HepG2 (cell line): ENCODE measurements around the gene TMEM269. TPM values are rescaled to one million over a fixed set of nuclear protein-coding genes. Genes with fewer than 3 reads are reported as not detected.

Source experiments
- CENPX ChIP-seq: sonication (generic); formaldehyde crosslinking; IDR thresholded peaks from 2 replicates; pipeline ENCODE4 v1.9.0; 2021; ENCODE audit warnings: mild to moderate bottlenecking, missing genetic modification reagents, moderate library complexity
- ELK4 ChIP-seq: sonication (generic); formaldehyde crosslinking; IDR thresholded peaks from 2 replicates; pipeline ENCODE4 v1.9.0; 2021; ENCODE audit warnings: missing genetic modification reagents, borderline replicate concordance
- GATAD1 ChIP-seq: IDR thresholded peaks from 2 replicates; pipeline ENCODE4 v1.6.1; 2016; ENCODE audit warnings: missing genetic modification reagents, missing compliant biosample characterization
- JDP2 ChIP-seq: sonication (generic); formaldehyde crosslinking; IDR thresholded peaks from 2 replicates; pipeline ENCODE4 v1.8.1; 2022; ENCODE audit warnings: missing genetic modification reagents, borderline replicate concordance
- KDM1A ChIP-seq: IDR thresholded peaks from 2 replicates; pipeline ENCODE4 v1.6.1; 2016; ENCODE audit warnings: missing compliant biosample characterization
- KDM2A ChIP-seq: sonication (generic); formaldehyde crosslinking; IDR thresholded peaks from 2 replicates; pipeline ENCODE4 v1.4.0; 2020; ENCODE audit warnings: low read depth, missing genetic modification reagents, borderline replicate concordance
- KDM4B ChIP-seq: sonication (generic); formaldehyde crosslinking; IDR thresholded peaks from 2 replicates; pipeline ENCODE4 v1.4.0; 2020; ENCODE audit warnings: missing genetic modification reagents
- NFYB ChIP-seq: sonication (generic); formaldehyde crosslinking; IDR thresholded peaks from 2 replicates; pipeline ENCODE4 v1.4.0; 2020; ENCODE audit warnings: missing genetic modification reagents
- NFYC ChIP-seq: IDR thresholded peaks from 2 replicates; pipeline ENCODE4 v1.6.1; 2016; ENCODE audit warnings: missing genetic modification reagents, missing compliant biosample characterization
- PAWR ChIP-seq: sonication (generic); formaldehyde crosslinking; IDR thresholded peaks from 2 replicates; pipeline ENCODE4 v1.4.0; 2020; ENCODE audit warnings: missing genetic modification reagents, mild to moderate bottlenecking, borderline replicate concordance
- SKI ChIP-seq: fragments of 450-650 bp; IDR thresholded peaks from one replicate; pipeline ENCODE4 v1.6.1; 2018; ENCODE audit warnings: mild to moderate bottlenecking; ENCODE audit not compliant: partially characterized antibody
- ZBTB3 ChIP-seq: sonication (generic); formaldehyde crosslinking; IDR thresholded peaks from 2 replicates; pipeline ENCODE4 v1.4.0; 2020; ENCODE audit warnings: low read depth, mild to moderate bottlenecking, moderate library complexity, missing genetic modification reagents, borderline replicate concordance
- ZIK1 ChIP-seq: sonication (generic); formaldehyde crosslinking; IDR thresholded peaks from 2 replicates; pipeline ENCODE4 v1.5.0; 2020; ENCODE audit warnings: mild to moderate bottlenecking, low read depth, missing genetic modification reagents, borderline replicate concordance
- ZNF235 ChIP-seq: sonication (generic); formaldehyde crosslinking; IDR thresholded peaks from 2 replicates; pipeline ENCODE4 v1.8.1; 2023; ENCODE audit warnings: mild to moderate bottlenecking, missing genetic modification reagents, borderline replicate concordance
- ZNF335 ChIP-seq: sonication (generic); formaldehyde crosslinking; IDR thresholded peaks from 2 replicates; pipeline ENCODE4 v1.4.0; 2020; ENCODE audit warnings: missing genetic modification reagents
- ZNF552 ChIP-seq: sonication (generic); formaldehyde crosslinking; IDR thresholded peaks from 2 replicates; pipeline ENCODE4 v1.9.0; 2022; ENCODE audit warnings: missing genetic modification reagents, mild to moderate bottlenecking, borderline replicate concordance
- ZNF770 ChIP-seq: sonication (generic); formaldehyde crosslinking; IDR thresholded peaks from 2 replicates; pipeline ENCODE4 v1.5.0; 2020; ENCODE audit warnings: mild to moderate bottlenecking, missing genetic modification reagents
- polyA plus RNA-seq, 8 experiments: library from polyadenylated mRNA; depleted of rRNA in 3 of 8; stranded (reverse) in 7 of 8; unstranded in 1 of 8; fragments of >200 nt; fragmentation: Illumina TruSeq in 4 of 8; extraction: Trizol in 4 of 8; gene quantifications; 2 replicates each; pipeline versions ENCODE4 v1.2.1 to v1.2.3, GENCODE V29; 2011 to 2016; ENCODE audit warnings: low read depth in 4 of 8, missing spikeins in 1 of 8, mixed read lengths in 1 of 8; ENCODE audit not compliant: insufficient read depth in 1 of 8
- total RNA-seq, 5 experiments: library from RNA; depleted of rRNA; stranded (reverse); fragments of >200 nt; fragmentation: Illumina TruSeq; extraction: Trizol; gene quantifications; 2 replicates each; pipeline ENCODE4 v1.2.3, GENCODE V29; 2016; ENCODE audit warnings: low read depth in 1 of 5
- TF ChIP-seq, protein P1 (sequence below): sonication (generic); formaldehyde crosslinking; IDR thresholded peaks from 2 replicates; pipeline ENCODE4 v1.4.0; 2020; ENCODE audit warnings: missing genetic modification reagents
- TF ChIP-seq, protein P2 (sequence below): IDR thresholded peaks from 2 replicates; pipeline ENCODE4 v1.6.1; 2016; ENCODE audit warnings: low read depth, missing genetic modification reagents, missing compliant biosample characterization

Gene TMEM269
- total and polyA plus RNA-seq, 2 of the 13 experiments (the other 11 are each of a cell fraction or from before 2014, with no cell fraction given) = 0.15 to 0.21 TPM

- no peak for TF ChIP-seq ZBTB3 (CRISPR knock-in tag)
- peak; percentile 76 for TF ChIP-seq GATAD1 (CRISPR knock-in tag)
- TF ChIP-seq ZNF235 = no peak; the same call in 1 of the 2 replicates
- TF ChIP-seq PAWR (CRISPR knock-in tag) = peak; percentile 82; the same call in 1 of the 2 replicates
- TF ChIP-seq KDM4B (CRISPR knock-in tag) = peak; percentile 30
- peak; percentile 84 for TF ChIP-seq KDM2A (CRISPR knock-in tag)
- TF ChIP-seq KDM1A (CRISPR knock-in tag) = no peak
- TF ChIP-seq, protein P1, sequence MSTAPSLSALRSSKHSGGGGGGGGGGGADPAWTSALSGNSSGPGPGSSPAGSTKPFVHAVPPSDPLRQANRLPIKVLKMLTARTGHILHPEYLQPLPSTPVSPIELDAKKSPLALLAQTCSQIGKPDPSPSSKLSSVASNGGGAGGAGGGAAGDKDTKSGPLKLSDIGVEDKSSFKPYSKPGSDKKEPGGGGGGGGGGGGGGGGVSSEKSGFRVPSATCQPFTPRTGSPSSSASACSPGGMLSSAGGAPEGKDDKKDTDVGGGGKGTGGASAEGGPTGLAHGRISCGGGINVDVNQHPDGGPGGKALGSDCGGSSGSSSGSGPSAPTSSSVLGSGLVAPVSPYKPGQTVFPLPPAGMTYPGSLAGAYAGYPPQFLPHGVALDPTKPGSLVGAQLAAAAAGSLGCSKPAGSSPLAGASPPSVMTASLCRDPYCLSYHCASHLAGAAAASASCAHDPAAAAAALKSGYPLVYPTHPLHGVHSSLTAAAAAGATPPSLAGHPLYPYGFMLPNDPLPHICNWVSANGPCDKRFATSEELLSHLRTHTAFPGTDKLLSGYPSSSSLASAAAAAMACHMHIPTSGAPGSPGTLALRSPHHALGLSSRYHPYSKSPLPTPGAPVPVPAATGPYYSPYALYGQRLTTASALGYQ (CRISPR knock-in tag) = 0 out of 2 replicates have a peak, but pooled peaks have one; percentile 22
- peak; percentile 66 for TF ChIP-seq NFYB
- TF ChIP-seq ZIK1 (CRISPR knock-in tag) = no peak
- TF ChIP-seq ZNF770 (CRISPR knock-in tag) = peak; percentile 42; the same call in 1 of the 2 replicates
- peak; percentile 36; the same call in 1 of the 2 replicates for TF ChIP-seq ZNF552 (CRISPR knock-in tag)
- TF ChIP-seq ZNF335 (CRISPR knock-in tag) = no peak; the same call in 1 of the 2 replicates
- TF ChIP-seq, protein P2, sequence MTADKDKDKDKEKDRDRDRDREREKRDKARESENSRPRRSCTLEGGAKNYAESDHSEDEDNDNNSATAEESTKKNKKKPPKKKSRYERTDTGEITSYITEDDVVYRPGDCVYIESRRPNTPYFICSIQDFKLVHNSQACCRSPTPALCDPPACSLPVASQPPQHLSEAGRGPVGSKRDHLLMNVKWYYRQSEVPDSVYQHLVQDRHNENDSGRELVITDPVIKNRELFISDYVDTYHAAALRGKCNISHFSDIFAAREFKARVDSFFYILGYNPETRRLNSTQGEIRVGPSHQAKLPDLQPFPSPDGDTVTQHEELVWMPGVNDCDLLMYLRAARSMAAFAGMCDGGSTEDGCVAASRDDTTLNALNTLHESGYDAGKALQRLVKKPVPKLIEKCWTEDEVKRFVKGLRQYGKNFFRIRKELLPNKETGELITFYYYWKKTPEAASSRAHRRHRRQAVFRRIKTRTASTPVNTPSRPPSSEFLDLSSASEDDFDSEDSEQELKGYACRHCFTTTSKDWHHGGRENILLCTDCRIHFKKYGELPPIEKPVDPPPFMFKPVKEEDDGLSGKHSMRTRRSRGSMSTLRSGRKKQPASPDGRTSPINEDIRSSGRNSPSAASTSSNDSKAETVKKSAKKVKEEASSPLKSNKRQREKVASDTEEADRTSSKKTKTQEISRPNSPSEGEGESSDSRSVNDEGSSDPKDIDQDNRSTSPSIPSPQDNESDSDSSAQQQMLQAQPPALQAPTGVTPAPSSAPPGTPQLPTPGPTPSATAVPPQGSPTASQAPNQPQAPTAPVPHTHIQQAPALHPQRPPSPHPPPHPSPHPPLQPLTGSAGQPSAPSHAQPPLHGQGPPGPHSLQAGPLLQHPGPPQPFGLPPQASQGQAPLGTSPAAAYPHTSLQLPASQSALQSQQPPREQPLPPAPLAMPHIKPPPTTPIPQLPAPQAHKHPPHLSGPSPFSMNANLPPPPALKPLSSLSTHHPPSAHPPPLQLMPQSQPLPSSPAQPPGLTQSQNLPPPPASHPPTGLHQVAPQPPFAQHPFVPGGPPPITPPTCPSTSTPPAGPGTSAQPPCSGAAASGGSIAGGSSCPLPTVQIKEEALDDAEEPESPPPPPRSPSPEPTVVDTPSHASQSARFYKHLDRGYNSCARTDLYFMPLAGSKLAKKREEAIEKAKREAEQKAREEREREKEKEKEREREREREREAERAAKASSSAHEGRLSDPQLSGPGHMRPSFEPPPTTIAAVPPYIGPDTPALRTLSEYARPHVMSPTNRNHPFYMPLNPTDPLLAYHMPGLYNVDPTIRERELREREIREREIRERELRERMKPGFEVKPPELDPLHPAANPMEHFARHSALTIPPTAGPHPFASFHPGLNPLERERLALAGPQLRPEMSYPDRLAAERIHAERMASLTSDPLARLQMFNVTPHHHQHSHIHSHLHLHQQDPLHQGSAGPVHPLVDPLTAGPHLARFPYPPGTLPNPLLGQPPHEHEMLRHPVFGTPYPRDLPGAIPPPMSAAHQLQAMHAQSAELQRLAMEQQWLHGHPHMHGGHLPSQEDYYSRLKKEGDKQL (CRISPR knock-in tag) = no peak
- peak; percentile 47 for TF ChIP-seq SKI
- TF ChIP-seq CENPX (CRISPR knock-in tag) = no peak
- TF ChIP-seq JDP2 (CRISPR knock-in tag) = no peak
- TF ChIP-seq ELK4 = no peak
- TF ChIP-seq NFYC (CRISPR knock-in tag) = peak; percentile 50
Observed at GRCh38 chr1:42766741-42767509, 17.9 kb upstream of the TMEM269 start, which contains the start of the genes C1orf50 and P3H1 (continued).
